HT1080 (cell line): Measurements from ENCODE around the gene ADCY2. TPM values are rescaled to one million over a fixed set of nuclear protein-coding genes. Genes with fewer than 3 reads are reported as not detected.

ENCODE experiments used
- DNase-seq: peaks from one replicate; pipeline ENCODE4 v3.0.0-alpha.2; 2015; ENCODE audit warnings: low read depth
- total RNA-seq: library from RNA; depleted of rRNA; stranded (reverse); fragments of >200 nt; shearing (Covaris generic); gene quantifications from 2 replicates; pipeline ENCODE4 v1.2.3, GENCODE V29; 2014

ADCY2 gene
- total RNA-seq, 1 experiment from 2014 or later = 0.35 TPM

GRCh38 chr5:7816535-7816901 lies 420.6 kb downstream of the ADCY2 start:
- no peak for DNase-seq

GRCh38 chr5:7822449-7822848 lies 426.5 kb downstream of the ADCY2 start:
- no peak for DNase-seq

- no peak for DNase-seq
These were observed 427.7 kb downstream of the ADCY2 start for GRCh38 chr5:7823594-7823993.

GRCh38 chr5:7824995-7825394 lies 429.1 kb downstream of the ADCY2 start:
- DNase-seq = no peak

GRCh38 chr5:7825630-7826029 lies 429.7 kb downstream of the ADCY2 start:
- no peak for DNase-seq

- DNase-seq = no peak
These were observed 431.7 kb downstream of the ADCY2 start for GRCh38 chr5:7827610-7828009.

GRCh38 chr5:7828269-7828668 lies 432.3 kb downstream of the ADCY2 start:
- no peak for DNase-seq

GRCh38 chr5:7834982-7835381 lies 439.0 kb downstream of the ADCY2 start:
- no peak for DNase-seq

- no peak for DNase-seq
These were observed 441.5 kb downstream of the ADCY2 start for GRCh38 chr5:7837403-7837802.

- DNase-seq = no peak
These were observed 446.6 kb downstream of the ADCY2 start for GRCh38 chr5:7842531-7842930.

- no peak for DNase-seq
These were observed 449.0 kb downstream of the ADCY2 start for GRCh38 chr5:7844901-7845300.

- no peak for DNase-seq
These were observed 449.6 kb downstream of the ADCY2 start for GRCh38 chr5:7845557-7845956.

- DNase-seq = no peak
These were observed 450.4 kb downstream of the ADCY2 start for GRCh38 chr5:7846327-7846726.

GRCh38 chr5:7848296-7848695 lies 452.4 kb downstream of the ADCY2 start:
- no peak for DNase-seq

GRCh38 chr5:7849681-7850394 lies 453.9 kb downstream of the ADCY2 start:
- DNase-seq = no peak

- DNase-seq = no peak
These were observed 454.7 kb downstream of the ADCY2 start, which contains the start of gene CFAP90 for GRCh38 chr5:7850395-7851239. Gene CFAP90 (minus strand): TSS chr5:7851133. CDS start chr5:7851021, 112 bp downstream.

GRCh38 chr5:7851240-7851592 lies 455.3 kb downstream of the ADCY2 start:
- no peak for DNase-seq

GRCh38 chr5:7851617-7852289 lies 455.8 kb downstream of the ADCY2 start:
- no peak for DNase-seq

GRCh38 chr5:7852542-7852941 lies 456.6 kb downstream of the ADCY2 start:
- DNase-seq = no peak

- no peak for DNase-seq
These were observed 457.1 kb downstream of the ADCY2 start for GRCh38 chr5:7852988-7853387.

- DNase-seq = no peak
These were observed 459.7 kb downstream of the ADCY2 start for GRCh38 chr5:7855611-7856010.

- no peak for DNase-seq
These were observed 460.9 kb downstream of the ADCY2 start for GRCh38 chr5:7856855-7857254.
